ENCODE data around the gene PTPRN. TPM values are rescaled to one million over a fixed set of nuclear protein-coding genes. Genes with fewer than 3 reads are reported as not detected.

The PTPRN gene
- total RNA-seq, 1 donor from 2014 or later, result 17.5 TPM

DNA sequence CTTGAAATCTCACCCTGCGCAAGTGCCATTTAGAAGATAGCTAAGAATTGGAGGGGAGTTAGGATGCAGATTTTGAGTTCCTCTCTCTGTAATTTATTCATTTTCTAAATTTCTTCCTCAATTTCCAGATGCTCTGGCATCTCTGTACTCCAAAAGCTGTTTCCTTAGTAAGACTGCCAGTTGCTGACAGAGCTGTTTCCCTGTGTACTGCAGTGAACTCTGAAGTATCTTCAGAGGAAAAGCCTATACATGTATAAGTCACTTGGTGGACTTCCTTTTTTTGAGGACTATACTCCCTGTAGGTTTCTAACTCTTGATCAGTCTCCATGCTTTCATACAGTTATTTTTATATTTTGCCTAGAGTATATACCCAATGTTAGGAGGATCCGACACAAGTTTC, 24.9 kb upstream of the PTPRN start:
- no peak overlapping the region for H3K27ac Mint-ChIP-seq
- TF ChIP-seq CTCF (conservative IDR thresholded peaks at IDR 0.05), result no peak
- H3K4me1 Mint-ChIP-seq (ENCODE audit: unreplicated experiment), result no peaks in the 10 kb centered on the region
- H3K36me3 Mint-ChIP-seq, result no peaks in the 10 kb centered on the region
- H3K4me3 Mint-ChIP-seq, result no peak overlapping the region
- DNase-seq (ENCODE audit: extremely low spot score, unreplicated experiment), result no peak
- peaks cover 5% of the 10 kb centered on the region for H3K9me3 Mint-ChIP-seq
- H3K27me3 Mint-ChIP-seq, result peaks cover 90% of the 10 kb centered on the region

GRCh38 chr2:219332542-219332941, 23.3 kb upstream of the PTPRN start, which contains the start of gene RESP18:
Gene RESP18 (minus strand): TSS chr2:219332744.
- Mint-ChIP-seq H3K27ac (no peak within 1 kb of the TSS), H3K27me3 (peaks cover 94% of the 10 kb centered on the region), H3K36me3 (no peaks in the 10 kb centered on the region), H3K4me3 (no peak within 1 kb of the TSS), H3K9me3 (peaks cover 5% of the 10 kb centered on the region), H3K4me1 (ENCODE audit: unreplicated experiment) (no peaks in the 10 kb centered on the region)
- no peak for TF ChIP-seq CTCF (conservative IDR thresholded peaks at IDR 0.05)
- no peak for DNase-seq (ENCODE audit: extremely low spot score, unreplicated experiment)

DNA sequence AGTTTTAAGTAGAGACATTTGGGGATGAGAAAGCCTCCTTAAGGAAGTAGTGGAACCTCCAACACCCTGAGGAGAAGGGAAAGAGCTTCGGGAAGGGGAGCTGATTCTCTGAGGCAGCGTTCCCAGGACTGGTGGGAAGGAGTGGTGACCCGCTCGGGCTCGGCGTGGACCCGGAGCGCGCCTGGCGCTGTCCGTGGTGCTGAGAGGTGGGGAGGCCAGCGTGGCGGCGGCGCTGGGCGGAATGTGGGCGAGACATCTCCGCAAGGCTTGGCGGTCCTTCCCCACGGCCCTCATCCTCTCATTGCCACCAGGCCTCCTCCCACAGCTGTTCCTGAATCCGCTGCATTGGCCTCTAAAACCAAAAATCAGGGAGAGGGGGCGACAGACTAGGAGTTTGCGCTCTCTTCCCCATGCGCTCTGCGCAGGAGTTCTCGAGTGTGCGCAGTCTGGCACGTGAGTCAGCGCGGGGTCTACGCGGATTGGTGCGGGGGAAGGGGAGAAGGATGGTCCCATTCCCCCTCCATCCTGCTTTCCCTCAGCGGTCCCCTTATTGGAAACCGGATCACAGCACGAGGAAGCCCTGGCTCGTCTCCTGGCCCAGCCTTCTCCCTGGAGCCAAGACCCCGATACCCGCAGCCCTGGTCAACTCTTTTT, 22.5 kb upstream of the PTPRN start:
- Mint-ChIP-seq H3K4me3 (no peak overlapping the region), H3K27ac (no peak overlapping the region), H3K27me3 (peaks cover 96% of the 10 kb centered on the region), H3K36me3 (no peaks in the 10 kb centered on the region), H3K4me1 (ENCODE audit: unreplicated experiment) (no peaks in the 10 kb centered on the region), H3K9me3 (peaks cover 5% of the 10 kb centered on the region)
- peak; percentile 80 for DNase-seq (ENCODE audit: extremely low spot score, unreplicated experiment)
- no peak for TF ChIP-seq CTCF (conservative IDR thresholded peaks at IDR 0.05)

- H3K27me3 Mint-ChIP-seq, result peaks cover 88% of the 10 kb centered on the region
- no peak for TF ChIP-seq CTCF (conservative IDR thresholded peaks at IDR 0.05)
- H3K4me1 Mint-ChIP-seq (ENCODE audit: unreplicated experiment), result no peaks in the 10 kb centered on the region
- no peak for DNase-seq (ENCODE audit: extremely low spot score, unreplicated experiment)
- no peak overlapping the region for H3K27ac Mint-ChIP-seq
- H3K4me3 Mint-ChIP-seq, result no peak overlapping the region
- H3K36me3 Mint-ChIP-seq, result no peaks in the 10 kb centered on the region
- H3K9me3 Mint-ChIP-seq, result no peaks in the 10 kb centered on the region
Observed at GRCh38 chr2:219327719-219328118, 18.5 kb upstream of the PTPRN start.

DNA sequence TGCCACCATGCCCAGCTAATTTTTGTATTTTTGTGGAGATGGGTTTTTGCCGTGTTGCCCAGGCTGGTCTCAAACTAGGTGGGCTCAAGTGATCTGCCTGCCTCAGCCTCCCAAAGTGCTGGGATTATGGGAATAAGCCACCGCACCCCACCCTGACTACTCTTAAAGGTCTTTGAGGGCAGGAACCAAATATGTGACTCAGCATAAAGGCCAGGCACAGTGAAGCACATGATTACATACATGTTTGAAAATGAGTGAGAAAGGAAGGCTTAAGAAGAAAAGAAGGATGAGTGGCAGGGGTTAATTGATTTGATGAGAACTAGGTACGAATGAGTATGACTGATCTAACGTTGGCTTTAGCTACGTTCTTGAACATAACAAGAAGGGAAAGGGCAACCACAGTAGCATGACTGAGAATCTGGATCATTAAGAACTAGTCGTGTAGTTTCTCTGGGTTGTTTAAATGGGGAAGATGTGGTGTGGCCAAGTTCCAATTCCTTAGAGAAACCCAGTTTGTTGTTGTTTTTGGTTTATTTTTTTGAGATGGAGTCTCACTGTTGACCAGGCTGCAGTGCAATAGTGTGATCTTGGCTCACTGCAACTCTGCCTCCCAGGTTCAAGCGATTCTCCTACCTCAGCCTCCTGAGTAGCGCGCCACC, 16.6 kb upstream of the PTPRN start:
- TF ChIP-seq CTCF (conservative IDR thresholded peaks at IDR 0.05), result no peak
- no peaks in the 10 kb centered on the region for H3K4me1 Mint-ChIP-seq (ENCODE audit: unreplicated experiment)
- no peak overlapping the region for H3K27ac Mint-ChIP-seq
- H3K27me3 Mint-ChIP-seq, result peaks cover 83% of the 10 kb centered on the region
- H3K36me3 Mint-ChIP-seq, result no peaks in the 10 kb centered on the region
- no peak overlapping the region for H3K4me3 Mint-ChIP-seq
- no peaks in the 10 kb centered on the region for H3K9me3 Mint-ChIP-seq
- DNase-seq (ENCODE audit: extremely low spot score, unreplicated experiment), result no peak

Data from type B pancreatic cell (in vitro differentiated cells).